HepG2 (cell line): ENCODE results near the gene SPTBN4. TPM values are rescaled to one million over a fixed set of nuclear protein-coding genes. Genes with fewer than 3 reads are reported as not detected.

Source experiments
- AGO2 ChIP-seq: fragments of 200-400 bp; formaldehyde crosslinking; optimal IDR thresholded peaks from 2 replicates; pipeline ENCODE3; 2017; ENCODE audit warnings: mild to moderate bottlenecking, low read depth, low read length, moderate library complexity
- CEBPB ChIP-seq: IDR thresholded peaks from 2 replicates; pipeline ENCODE4 v1.6.1; 2011; ENCODE audit warnings: low read depth, low read length, improper control_type of control experiment, borderline replicate concordance
- CREB1 ChIP-seq, 2 experiments: fragments of 450-650 bp in 1 of 2; IDR thresholded peaks; 2 replicates each; pipeline ENCODE4 v1.6.1; 2016 to 2017; ENCODE audit warnings: control low read depth in 1 of 2, mild to moderate bottlenecking in 1 of 2, missing compliant biosample characterization in 1 of 2, missing genetic modification characterization in 1 of 2
- HDAC1 ChIP-seq: sonication (generic); formaldehyde crosslinking; IDR thresholded peaks from 2 replicates; pipeline ENCODE4 v1.5.1; 2020; ENCODE audit warnings: mild to moderate bottlenecking, missing genetic modification reagents
- HNRNPK ChIP-seq: fragments of 200-400 bp; formaldehyde crosslinking; IDR thresholded peaks from 2 replicates; pipeline ENCODE4 v1.6.1; 2018; ENCODE audit warnings: low read length, low read depth, moderate library complexity, mild to moderate bottlenecking; ENCODE audit not compliant: poor library complexity, severe bottlenecking
- MEIS1 ChIP-seq: sonication (generic); formaldehyde crosslinking; IDR thresholded peaks from 2 replicates; pipeline ENCODE4 v1.9.0; 2021; ENCODE audit warnings: mild to moderate bottlenecking, missing genetic modification reagents, moderate library complexity, borderline replicate concordance
- ZNF550 ChIP-seq: sonication (generic); formaldehyde crosslinking; IDR thresholded peaks from 2 replicates; pipeline ENCODE4 v1.4.0; 2020; ENCODE audit warnings: mild to moderate bottlenecking, missing genetic modification reagents, borderline replicate concordance
- ZNF562 ChIP-seq: sonication (generic); formaldehyde crosslinking; IDR thresholded peaks from 2 replicates; pipeline ENCODE4 v1.8.0; 2022; ENCODE audit warnings: missing genetic modification reagents, borderline replicate concordance
- polyA plus RNA-seq, 8 experiments: library from polyadenylated mRNA; depleted of rRNA in 3 of 8; stranded (reverse) in 7 of 8; unstranded in 1 of 8; fragments of >200 nt; fragmentation: Illumina TruSeq in 4 of 8; extraction: Trizol in 4 of 8; gene quantifications; 2 replicates each; pipeline versions ENCODE4 v1.2.1 to v1.2.3, GENCODE V29; 2011 to 2016; ENCODE audit warnings: low read depth in 4 of 8, missing spikeins in 1 of 8, mixed read lengths in 1 of 8; ENCODE audit not compliant: insufficient read depth in 1 of 8
- total RNA-seq, 5 experiments: library from RNA; depleted of rRNA; stranded (reverse); fragments of >200 nt; fragmentation: Illumina TruSeq; extraction: Trizol; gene quantifications; 2 replicates each; pipeline ENCODE4 v1.2.3, GENCODE V29; 2016; ENCODE audit warnings: low read depth in 1 of 5
- TF ChIP-seq, protein P1 (sequence below): sonication (generic); formaldehyde crosslinking; conservative IDR thresholded peaks from 2 replicates; pipeline ENCODE4 v1.4.0; 2020; ENCODE audit warnings: missing genetic modification reagents
- TF ChIP-seq, protein P2 (sequence below): sonication (generic); formaldehyde crosslinking; IDR thresholded peaks from 2 replicates; pipeline ENCODE4 v1.5.1; 2020; ENCODE audit warnings: missing genetic modification reagents, mild to moderate bottlenecking, borderline replicate concordance
- TF ChIP-seq, protein P3 (sequence below): fragments of 450-650 bp; IDR thresholded peaks from 2 replicates; pipeline ENCODE4 v1.6.1; 2017; ENCODE audit warnings: mild to moderate bottlenecking
- TF ChIP-seq, protein P4 (sequence below): sonication (generic); formaldehyde crosslinking; conservative IDR thresholded peaks from 2 replicates; pipeline ENCODE4 v1.8.0; 2022; ENCODE audit warnings: low read depth, missing genetic modification reagents

Gene SPTBN4
- total and polyA plus RNA-seq, 2 of the 13 experiments (the other 11 are each of a cell fraction or from before 2014, with no cell fraction given) = 0.11 TPM

DNA sequence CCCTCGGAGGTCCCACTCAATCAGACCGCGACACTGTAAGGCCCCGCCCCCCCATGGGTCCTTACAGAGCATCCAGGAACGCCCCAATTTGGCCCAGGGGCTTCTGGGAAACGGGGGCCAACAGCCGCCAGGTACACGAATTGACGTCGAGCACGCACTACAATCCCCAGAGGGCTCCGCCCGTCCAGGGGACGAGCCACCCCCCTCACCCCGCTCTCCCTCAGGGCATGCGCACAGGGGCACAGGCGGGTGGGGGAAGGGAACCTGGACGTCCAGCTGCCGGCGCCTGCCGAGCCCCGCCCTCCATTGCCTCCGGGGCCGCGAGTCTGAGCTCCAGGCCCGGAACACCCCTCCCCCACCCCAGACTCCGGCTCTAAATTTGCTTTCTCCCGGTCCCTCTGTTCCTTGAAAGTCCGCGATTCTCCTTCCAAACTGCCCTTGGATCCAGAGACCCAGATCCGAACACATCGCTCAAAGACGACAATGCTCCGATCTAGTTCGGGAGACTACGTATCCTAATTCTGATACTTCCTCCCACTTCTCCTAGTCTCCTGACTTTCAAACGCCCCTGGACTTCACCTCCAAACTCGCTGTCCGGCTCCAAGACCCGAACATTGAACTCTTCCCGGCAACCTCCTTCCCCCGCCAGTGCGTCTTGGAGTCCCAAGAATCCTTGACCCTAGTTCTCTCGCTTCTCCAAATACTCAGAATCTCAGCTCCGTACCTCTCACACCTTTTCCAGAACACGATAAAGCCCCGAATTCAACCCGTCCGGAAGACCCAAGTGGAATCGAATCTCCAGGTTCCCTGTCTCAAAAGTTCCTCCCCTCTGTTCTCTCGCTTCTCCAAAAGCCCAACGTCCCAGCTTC lies 23.4 kb upstream of the SPTBN4 start (continued):
- TF ChIP-seq, protein P1, sequence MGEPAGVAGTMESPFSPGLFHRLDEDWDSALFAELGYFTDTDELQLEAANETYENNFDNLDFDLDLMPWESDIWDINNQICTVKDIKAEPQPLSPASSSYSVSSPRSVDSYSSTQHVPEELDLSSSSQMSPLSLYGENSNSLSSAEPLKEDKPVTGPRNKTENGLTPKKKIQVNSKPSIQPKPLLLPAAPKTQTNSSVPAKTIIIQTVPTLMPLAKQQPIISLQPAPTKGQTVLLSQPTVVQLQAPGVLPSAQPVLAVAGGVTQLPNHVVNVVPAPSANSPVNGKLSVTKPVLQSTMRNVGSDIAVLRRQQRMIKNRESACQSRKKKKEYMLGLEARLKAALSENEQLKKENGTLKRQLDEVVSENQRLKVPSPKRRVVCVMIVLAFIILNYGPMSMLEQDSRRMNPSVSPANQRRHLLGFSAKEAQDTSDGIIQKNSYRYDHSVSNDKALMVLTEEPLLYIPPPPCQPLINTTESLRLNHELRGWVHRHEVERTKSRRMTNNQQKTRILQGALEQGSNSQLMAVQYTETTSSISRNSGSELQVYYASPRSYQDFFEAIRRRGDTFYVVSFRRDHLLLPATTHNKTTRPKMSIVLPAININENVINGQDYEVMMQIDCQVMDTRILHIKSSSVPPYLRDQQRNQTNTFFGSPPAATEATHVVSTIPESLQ = no peak
- TF ChIP-seq ZNF562 (no peak), AGO2 (peak; percentile 79), HDAC1 (CRISPR knock-in tag) (peak; percentile 77; the same call in 1 of the 2 replicates), MEIS1 (no peak; the same call in 1 of the 2 replicates), HNRNPK (peak; percentile 88), ZNF550 (CRISPR knock-in tag) (no peak), CEBPB (no peak), CREB1 (IDR thresholded peaks at IDR 0.05) (peak; percentile 80), CREB1 (CRISPR knock-in tag; IDR thresholded peaks at IDR 0.05) (peak; percentile 89)
- TF ChIP-seq, protein P2, sequence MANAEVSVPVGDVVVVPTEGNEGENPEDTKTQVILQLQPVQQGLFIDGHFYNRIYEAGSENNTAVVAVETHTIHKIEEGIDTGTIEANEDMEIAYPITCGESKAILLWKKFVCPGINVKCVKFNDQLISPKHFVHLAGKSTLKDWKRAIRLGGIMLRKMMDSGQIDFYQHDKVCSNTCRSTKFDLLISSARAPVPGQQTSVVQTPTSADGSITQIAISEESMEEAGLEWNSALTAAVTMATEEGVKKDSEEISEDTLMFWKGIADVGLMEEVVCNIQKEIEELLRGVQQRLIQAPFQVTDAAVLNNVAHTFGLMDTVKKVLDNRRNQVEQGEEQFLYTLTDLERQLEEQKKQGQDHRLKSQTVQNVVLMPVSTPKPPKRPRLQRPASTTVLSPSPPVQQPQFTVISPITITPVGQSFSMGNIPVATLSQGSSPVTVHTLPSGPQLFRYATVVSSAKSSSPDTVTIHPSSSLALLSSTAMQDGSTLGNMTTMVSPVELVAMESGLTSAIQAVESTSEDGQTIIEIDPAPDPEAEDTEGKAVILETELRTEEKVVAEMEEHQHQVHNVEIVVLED = peak; percentile 84
- TF ChIP-seq, protein P3, sequence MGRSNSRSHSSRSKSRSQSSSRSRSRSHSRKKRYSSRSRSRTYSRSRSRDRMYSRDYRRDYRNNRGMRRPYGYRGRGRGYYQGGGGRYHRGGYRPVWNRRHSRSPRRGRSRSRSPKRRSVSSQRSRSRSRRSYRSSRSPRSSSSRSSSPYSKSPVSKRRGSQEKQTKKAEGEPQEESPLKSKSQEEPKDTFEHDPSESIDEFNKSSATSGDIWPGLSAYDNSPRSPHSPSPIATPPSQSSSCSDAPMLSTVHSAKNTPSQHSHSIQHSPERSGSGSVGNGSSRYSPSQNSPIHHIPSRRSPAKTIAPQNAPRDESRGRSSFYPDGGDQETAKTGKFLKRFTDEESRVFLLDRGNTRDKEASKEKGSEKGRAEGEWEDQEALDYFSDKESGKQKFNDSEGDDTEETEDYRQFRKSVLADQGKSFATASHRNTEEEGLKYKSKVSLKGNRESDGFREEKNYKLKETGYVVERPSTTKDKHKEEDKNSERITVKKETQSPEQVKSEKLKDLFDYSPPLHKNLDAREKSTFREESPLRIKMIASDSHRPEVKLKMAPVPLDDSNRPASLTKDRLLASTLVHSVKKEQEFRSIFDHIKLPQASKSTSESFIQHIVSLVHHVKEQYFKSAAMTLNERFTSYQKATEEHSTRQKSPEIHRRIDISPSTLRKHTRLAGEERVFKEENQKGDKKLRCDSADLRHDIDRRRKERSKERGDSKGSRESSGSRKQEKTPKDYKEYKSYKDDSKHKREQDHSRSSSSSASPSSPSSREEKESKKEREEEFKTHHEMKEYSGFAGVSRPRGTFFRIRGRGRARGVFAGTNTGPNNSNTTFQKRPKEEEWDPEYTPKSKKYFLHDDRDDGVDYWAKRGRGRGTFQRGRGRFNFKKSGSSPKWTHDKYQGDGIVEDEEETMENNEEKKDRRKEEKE = no peak
- TF ChIP-seq, protein P4, sequence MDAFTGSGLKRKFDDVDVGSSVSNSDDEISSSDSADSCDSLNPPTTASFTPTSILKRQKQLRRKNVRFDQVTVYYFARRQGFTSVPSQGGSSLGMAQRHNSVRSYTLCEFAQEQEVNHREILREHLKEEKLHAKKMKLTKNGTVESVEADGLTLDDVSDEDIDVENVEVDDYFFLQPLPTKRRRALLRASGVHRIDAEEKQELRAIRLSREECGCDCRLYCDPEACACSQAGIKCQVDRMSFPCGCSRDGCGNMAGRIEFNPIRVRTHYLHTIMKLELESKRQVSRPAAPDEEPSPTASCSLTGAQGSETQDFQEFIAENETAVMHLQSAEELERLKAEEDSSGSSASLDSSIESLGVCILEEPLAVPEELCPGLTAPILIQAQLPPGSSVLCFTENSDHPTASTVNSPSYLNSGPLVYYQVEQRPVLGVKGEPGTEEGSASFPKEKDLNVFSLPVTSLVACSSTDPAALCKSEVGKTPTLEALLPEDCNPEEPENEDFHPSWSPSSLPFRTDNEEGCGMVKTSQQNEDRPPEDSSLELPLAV (CRISPR knock-in tag) = no peak
